ENCODE data around the gene TMEM139. TPM values are rescaled to one million over a fixed set of nuclear protein-coding genes. Genes with fewer than 3 reads are reported as not detected.

Gene TMEM139
- total RNA-seq, 1 experiment from 2014 or later: 1.5 TPM

- Mint-ChIP-seq H3K9me3 (no peaks in the 10 kb centered on the region), H3K27ac (no peak overlapping the region), H3K4me1 (peaks cover 22% of the 10 kb centered on the region), H3K4me3 (no peak overlapping the region), H3K36me3 (no peaks in the 10 kb centered on the region), H3K27me3 (ENCODE audit: low read depth) (peaks cover 18% of the 10 kb centered on the region)
- CTCF ChIA-PET: interaction anchor here (1.1 to 1.5 kb wide), 4 partner anchors 19 to 469 kb away, joined by 3 to 4 read pairs (median 4); no protein-coding TSS in a partner anchor
- POLR2A ChIA-PET: no interaction called here
- no peak for TF ChIP-seq SP1 (CRISPR knock-in tag; conservative IDR thresholded peaks at IDR 0.05)
- no peak for TF ChIP-seq CREB1 (CRISPR knock-in tag; IDR thresholded peaks at IDR 0.05)
- TF ChIP-seq NFE2L1 (CRISPR knock-in tag; IDR thresholded peaks at IDR 0.05): no peak
- no peak for TF ChIP-seq SMAD3 (CRISPR knock-in tag; IDR thresholded peaks at IDR 0.05; ENCODE audit: borderline replicate concordance)
- no peak for TF ChIP-seq ZBTB43 (CRISPR knock-in tag; IDR thresholded peaks at IDR 0.05)
- TF ChIP-seq ZBTB21 (CRISPR knock-in tag; IDR thresholded peaks at IDR 0.05; ENCODE audit: borderline replicate concordance): no peak
- no peak for TF ChIP-seq GTF2I (CRISPR knock-in tag; conservative IDR thresholded peaks at IDR 0.05)
- ATAC-seq: no peak
- no peak for DNase-seq (ENCODE audit: low spot score)
Measured at GRCh38 chr7:143280160-143280559, 4.6 kb upstream of the TMEM139 start.

DNA sequence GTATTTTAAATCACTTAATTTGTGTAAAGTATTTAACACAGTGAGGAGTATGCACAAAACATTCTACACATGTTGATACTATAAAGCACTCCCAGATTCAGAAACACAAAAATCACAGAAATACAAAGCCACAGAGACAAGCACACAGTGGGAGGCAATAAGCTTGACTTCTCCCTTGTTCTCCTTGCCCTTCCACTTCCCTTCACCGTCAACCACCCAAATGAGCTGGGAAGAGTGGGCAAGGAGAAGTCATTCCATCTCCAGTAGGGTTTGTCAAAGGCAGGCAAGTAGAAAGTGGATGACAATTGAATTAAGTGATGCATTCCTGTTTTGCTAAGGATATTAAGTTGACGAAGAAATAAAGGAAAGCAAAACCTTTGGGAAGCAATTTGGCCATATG is 4.2 kb upstream of the TMEM139 start:
- TF ChIP-seq ZNF121 (CRISPR knock-in tag; IDR thresholded peaks at IDR 0.05) (no peak), TP53 (CRISPR knock-in tag; IDR thresholded peaks at IDR 0.05) (no peak)
- CTCF ChIA-PET: interaction anchor here (1.3 to 1.5 kb wide), 2 partner anchors 19 to 469 kb away, joined by 3 to 4 read pairs; no protein-coding TSS in a partner anchor
- POLR2A ChIA-PET: no interaction called here
- ATAC-seq (no peak), DNase-seq (ENCODE audit: low spot score) (no peak)
- H3K9me3 Mint-ChIP-seq: no peaks in the 10 kb centered on the region
- peaks cover 22% of the 10 kb centered on the region for H3K27me3 Mint-ChIP-seq (ENCODE audit: low read depth)
- no peak overlapping the region for H3K4me3 Mint-ChIP-seq
- peaks cover 26% of the 10 kb centered on the region for H3K4me1 Mint-ChIP-seq
- H3K27ac Mint-ChIP-seq: no peak overlapping the region
- H3K36me3 Mint-ChIP-seq: no peaks in the 10 kb centered on the region; the same call in 1 of the 2 replicates

DNA sequence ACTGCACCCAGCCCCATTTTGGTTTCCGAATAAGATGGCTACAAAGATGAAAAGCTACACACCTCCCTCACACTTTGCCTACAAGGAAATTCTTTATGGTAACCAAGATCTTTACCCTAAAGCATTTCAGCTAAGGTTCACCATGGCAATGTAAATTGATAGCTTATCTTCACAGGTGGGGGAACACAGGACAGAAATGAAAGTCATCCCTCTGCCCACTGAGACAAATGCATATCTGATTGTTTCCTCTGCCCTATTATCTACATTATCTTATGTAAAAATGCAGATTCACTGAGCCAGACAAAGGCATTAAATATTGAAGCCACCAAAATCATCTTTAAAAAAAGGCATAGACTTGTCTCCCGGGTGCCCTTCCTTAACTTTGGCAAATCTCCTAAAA is 3.2 kb upstream of the TMEM139 start:
- peaks cover 28% of the 10 kb centered on the region for H3K4me1 Mint-ChIP-seq
- no peaks in the 10 kb centered on the region for H3K9me3 Mint-ChIP-seq
- ATAC-seq (no peak), DNase-seq (ENCODE audit: low spot score) (no peak)
- ChIA-PET CTCF (no interaction called here), POLR2A (no interaction called here)
- H3K27me3 Mint-ChIP-seq (ENCODE audit: low read depth): peaks cover 32% of the 10 kb centered on the region
- TF ChIP-seq, protein P1, sequence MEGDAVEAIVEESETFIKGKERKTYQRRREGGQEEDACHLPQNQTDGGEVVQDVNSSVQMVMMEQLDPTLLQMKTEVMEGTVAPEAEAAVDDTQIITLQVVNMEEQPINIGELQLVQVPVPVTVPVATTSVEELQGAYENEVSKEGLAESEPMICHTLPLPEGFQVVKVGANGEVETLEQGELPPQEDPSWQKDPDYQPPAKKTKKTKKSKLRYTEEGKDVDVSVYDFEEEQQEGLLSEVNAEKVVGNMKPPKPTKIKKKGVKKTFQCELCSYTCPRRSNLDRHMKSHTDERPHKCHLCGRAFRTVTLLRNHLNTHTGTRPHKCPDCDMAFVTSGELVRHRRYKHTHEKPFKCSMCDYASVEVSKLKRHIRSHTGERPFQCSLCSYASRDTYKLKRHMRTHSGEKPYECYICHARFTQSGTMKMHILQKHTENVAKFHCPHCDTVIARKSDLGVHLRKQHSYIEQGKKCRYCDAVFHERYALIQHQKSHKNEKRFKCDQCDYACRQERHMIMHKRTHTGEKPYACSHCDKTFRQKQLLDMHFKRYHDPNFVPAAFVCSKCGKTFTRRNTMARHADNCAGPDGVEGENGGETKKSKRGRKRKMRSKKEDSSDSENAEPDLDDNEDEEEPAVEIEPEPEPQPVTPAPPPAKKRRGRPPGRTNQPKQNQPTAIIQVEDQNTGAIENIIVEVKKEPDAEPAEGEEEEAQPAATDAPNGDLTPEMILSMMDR (IDR thresholded peaks at IDR 0.05): no peak
- TF ChIP-seq RELA (CRISPR knock-in tag; IDR thresholded peaks at IDR 0.05; ENCODE audit: borderline replicate concordance): no peak
- TF ChIP-seq, protein P2, sequence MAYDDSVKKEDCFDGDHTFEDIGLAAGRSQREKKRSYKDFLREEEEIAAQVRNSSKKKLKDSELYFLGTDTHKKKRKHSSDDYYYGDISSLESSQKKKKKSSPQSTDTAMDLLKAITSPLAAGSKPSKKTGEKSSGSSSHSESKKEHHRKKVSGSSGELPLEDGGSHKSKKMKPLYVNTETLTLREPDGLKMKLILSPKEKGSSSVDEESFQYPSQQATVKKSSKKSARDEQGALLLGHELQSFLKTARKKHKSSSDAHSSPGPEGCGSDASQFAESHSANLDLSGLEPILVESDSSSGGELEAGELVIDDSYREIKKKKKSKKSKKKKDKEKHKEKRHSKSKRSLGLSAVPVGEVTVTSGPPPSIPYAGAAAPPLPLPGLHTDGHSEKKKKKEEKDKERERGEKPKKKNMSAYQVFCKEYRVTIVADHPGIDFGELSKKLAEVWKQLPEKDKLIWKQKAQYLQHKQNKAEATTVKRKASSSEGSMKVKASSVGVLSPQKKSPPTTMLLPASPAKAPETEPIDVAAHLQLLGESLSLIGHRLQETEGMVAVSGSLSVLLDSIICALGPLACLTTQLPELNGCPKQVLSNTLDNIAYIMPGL (CRISPR knock-in tag; IDR thresholded peaks at IDR 0.05): no peak
- no peak for TF ChIP-seq RORB (CRISPR knock-in tag; IDR thresholded peaks at IDR 0.05)
- no peaks in the 10 kb centered on the region; the same call in 1 of the 2 replicates for H3K36me3 Mint-ChIP-seq
- H3K27ac Mint-ChIP-seq: no peak overlapping the region
- H3K4me3 Mint-ChIP-seq: no peak overlapping the region

DNA sequence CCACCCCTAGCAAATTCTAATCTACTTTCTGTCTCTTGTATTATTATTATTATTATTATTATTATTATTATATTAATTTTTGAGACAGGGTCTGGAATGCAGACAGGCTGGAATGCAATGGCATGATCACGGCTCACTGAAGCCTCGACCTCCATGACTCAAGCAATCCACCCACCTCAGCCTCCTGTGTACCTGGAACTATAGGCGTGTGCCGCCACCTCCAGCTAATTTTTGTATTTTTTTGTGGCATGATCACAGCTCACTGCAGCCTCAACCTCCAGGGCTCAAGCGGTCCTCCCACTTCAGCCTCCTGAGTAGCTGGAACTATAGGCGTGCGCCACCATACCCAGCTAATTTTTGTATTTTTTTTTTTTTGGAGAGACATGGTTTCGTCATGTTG is 2.6 kb upstream of the TMEM139 start:
- peaks cover 6% of the 10 kb centered on the region for H3K36me3 Mint-ChIP-seq
- no peak overlapping the region for H3K27ac Mint-ChIP-seq
- ChIA-PET POLR2A (no interaction called here), CTCF (interaction anchor here (2.0 kb wide), 1 partner anchor 41 kb away, joined by 11 read pairs; no protein-coding TSS in a partner anchor)
- no peak overlapping the region for H3K4me3 Mint-ChIP-seq
- peaks cover 28% of the 10 kb centered on the region for H3K4me1 Mint-ChIP-seq
- ATAC-seq (no peak), DNase-seq (ENCODE audit: low spot score) (no peak)
- peaks cover 6% of the 10 kb centered on the region for H3K9me3 Mint-ChIP-seq
- H3K27me3 Mint-ChIP-seq (ENCODE audit: low read depth): peaks cover 38% of the 10 kb centered on the region
- no peak for TF ChIP-seq PRRX2 (CRISPR knock-in tag; IDR thresholded peaks at IDR 0.05)
- TF ChIP-seq NR3C1 (CRISPR knock-in tag; conservative IDR thresholded peaks at IDR 0.05; ENCODE audit: low read depth): no peak
- TF ChIP-seq CDX4 (CRISPR knock-in tag; IDR thresholded peaks at IDR 0.05; ENCODE audit: borderline replicate concordance): no peak
- TF ChIP-seq HMGA2 (CRISPR knock-in tag; IDR thresholded peaks at IDR 0.05): no peak
- TF ChIP-seq ZBTB43 (CRISPR knock-in tag; IDR thresholded peaks at IDR 0.05): no peak
- TF ChIP-seq ETV6 (CRISPR knock-in tag; IDR thresholded peaks at IDR 0.05): no peak
- TF ChIP-seq, protein P2 (CRISPR knock-in tag; IDR thresholded peaks at IDR 0.05): no peak
- TF ChIP-seq ZNF121 (CRISPR knock-in tag; IDR thresholded peaks at IDR 0.05): no peak
